Stimulated activated CD4-positive, alpha-beta T cell treated with anti-CD3 and anti-CD28 coated beads, Interleukin-12 subunit alpha, Interleukin-12 subunit beta, amount 100 ng/mL, for 48 hours (primary cell): ENCODE measurements around the gene UGP2.
A peak's percentile ranks its signal among the peaks of the same experiment; 100 is the strongest.
"Not testable (repeated sequence)": the region's sequence is repeated elsewhere in the genome, so short reads cannot be mapped to it uniquely, and the experiment has no call there.

Experiments
- DNase-seq, 3 donors: peaks; one replicate each; pipeline ENCODE4 v3.0.0-alpha.2; 2020; ENCODE audit warnings: low read depth in 2 of 3, low spot score in 1 of 3

Gene UGP2

GRCh38 chr2:63841254-63842022 is at the start of gene UGP2:
Gene UGP2, plus strand, starts transcription at chr2:63841896. Its CDS starts 290 bp downstream, at chr2:63842186.
- DNase-seq: peak; percentile 63 to 78 (median 65)

- DNase-seq: no peak
Observed at GRCh38 chr2:63792530-63792929, 49.2 kb upstream of the UGP2 start.

GRCh38 chr2:63796366-63796765 is 45.3 kb upstream of the UGP2 start:
- DNase-seq: no peak

GRCh38 chr2:63796796-63797195 is 44.9 kb upstream of the UGP2 start:
- no peak for DNase-seq

GRCh38 chr2:63801455-63801854 is 40.2 kb upstream of the UGP2 start:
- no peak for DNase-seq

- no peak for DNase-seq
Observed at GRCh38 chr2:63805412-63805811, 36.3 kb upstream of the UGP2 start.

- not testable (repeated sequence) for DNase-seq
Observed at GRCh38 chr2:63808036-63808435, 33.7 kb upstream of the UGP2 start.

- DNase-seq: not testable (repeated sequence)
Observed at GRCh38 chr2:63808911-63809310, 32.8 kb upstream of the UGP2 start.

GRCh38 chr2:63811063-63811462 is 30.6 kb upstream of the UGP2 start:
- DNase-seq: no peak

GRCh38 chr2:63811870-63812269 is 29.8 kb upstream of the UGP2 start:
- not testable (repeated sequence) for DNase-seq

- no peak for DNase-seq
Observed at GRCh38 chr2:63814114-63814513, 27.6 kb upstream of the UGP2 start.

GRCh38 chr2:63817382-63817781 is 24.3 kb upstream of the UGP2 start:
- no peak for DNase-seq

GRCh38 chr2:63818271-63818670 is 23.4 kb upstream of the UGP2 start:
- no peak for DNase-seq

GRCh38 chr2:63819256-63819655 is 22.4 kb upstream of the UGP2 start:
- no peak for DNase-seq

- DNase-seq: no peak
Observed at GRCh38 chr2:63819765-63820717, 21.7 kb upstream of the UGP2 start.

GRCh38 chr2:63820969-63821368 is 20.7 kb upstream of the UGP2 start:
- no peak for DNase-seq

GRCh38 chr2:63821396-63821795 is 20.3 kb upstream of the UGP2 start:
- no peak for DNase-seq

GRCh38 chr2:63822478-63822877 is 19.2 kb upstream of the UGP2 start:
- DNase-seq: no peak

GRCh38 chr2:63827749-63828148 is 13.9 kb upstream of the UGP2 start:
- DNase-seq: no peak

GRCh38 chr2:63831176-63831575 is 10.5 kb upstream of the UGP2 start:
- DNase-seq: no peak

- DNase-seq: no peak
Observed at GRCh38 chr2:63834401-63834800, 7.3 kb upstream of the UGP2 start.

GRCh38 chr2:63837036-63837594 is 4.6 kb upstream of the UGP2 start:
- no peak for DNase-seq
